ENCODE results near the gene PRAMEF5. TPM values are rescaled to one million over a fixed set of nuclear protein-coding genes. Genes with fewer than 3 reads are reported as not detected.
"Not testable (repeated sequence)": the region's sequence is repeated elsewhere in the genome, so short reads cannot be mapped to it uniquely, and the experiment has no call there.

PRAMEF5 gene
- total and polyA plus RNA-seq, 8 donors = not detected

- H3K9me3 ChIP-seq; H3K36me3 ChIP-seq; H3K27ac ChIP-seq; H3K27me3 ChIP-seq; H3K4me3 ChIP-seq; intact Hi-C loops (cut with DNase I); ATAC-seq; DNase-seq; H3K4me1 ChIP-seq: not testable (repeated sequence)
Observed at GRCh38 chr1:13265124-13265523, 11.1 kb downstream of the PRAMEF5 start.

DNA sequence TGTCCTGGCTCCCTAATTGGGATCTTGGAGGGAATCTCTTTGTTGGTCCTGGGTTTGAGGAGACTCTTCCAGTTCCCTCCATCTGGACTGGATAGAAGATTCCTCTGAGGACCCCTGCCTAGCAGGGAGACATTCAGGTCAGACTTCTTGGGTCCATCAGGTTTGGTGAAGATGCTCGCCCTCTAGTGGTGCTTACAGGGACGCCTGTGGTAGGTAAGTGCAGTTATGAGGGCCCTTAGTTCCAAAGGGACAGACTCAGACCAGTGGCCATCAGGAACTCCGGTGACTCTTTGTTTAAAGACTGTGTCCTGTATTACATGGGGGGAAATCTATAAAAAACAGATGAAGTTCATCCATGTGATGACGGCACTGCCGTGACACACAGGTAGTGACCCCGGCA is 23.0 kb downstream of the PRAMEF5 start:
- H3K27ac ChIP-seq; H3K4me3 ChIP-seq; DNase-seq; intact Hi-C loops (cut with DNase I); H3K9me3 ChIP-seq; H3K4me1 ChIP-seq; H3K36me3 ChIP-seq; ATAC-seq; H3K27me3 ChIP-seq: not testable (repeated sequence)

DNA sequence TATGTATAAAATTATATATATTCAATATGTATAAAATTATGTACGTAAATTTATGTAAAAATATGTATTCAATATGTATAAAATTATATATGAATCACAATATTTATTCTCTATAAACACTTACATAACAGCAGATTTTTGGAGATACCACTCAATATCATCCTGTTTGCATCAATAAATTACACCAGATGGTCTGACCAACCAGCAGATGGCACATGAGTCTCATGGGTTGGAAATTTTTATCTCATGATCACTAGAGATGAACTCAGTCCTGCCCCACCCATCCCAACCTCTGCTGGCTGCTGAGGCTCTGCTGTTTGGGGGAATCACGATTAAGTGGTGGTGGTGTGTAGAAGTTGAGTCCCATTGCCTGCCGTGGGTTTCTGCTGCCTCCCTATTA is 25.6 kb downstream of the PRAMEF5 start:
- H3K4me3 ChIP-seq; intact Hi-C loops (cut with DNase I); H3K4me1 ChIP-seq; H3K27ac ChIP-seq; H3K36me3 ChIP-seq; DNase-seq; H3K9me3 ChIP-seq; ATAC-seq; H3K27me3 ChIP-seq: not testable (repeated sequence)

DNA sequence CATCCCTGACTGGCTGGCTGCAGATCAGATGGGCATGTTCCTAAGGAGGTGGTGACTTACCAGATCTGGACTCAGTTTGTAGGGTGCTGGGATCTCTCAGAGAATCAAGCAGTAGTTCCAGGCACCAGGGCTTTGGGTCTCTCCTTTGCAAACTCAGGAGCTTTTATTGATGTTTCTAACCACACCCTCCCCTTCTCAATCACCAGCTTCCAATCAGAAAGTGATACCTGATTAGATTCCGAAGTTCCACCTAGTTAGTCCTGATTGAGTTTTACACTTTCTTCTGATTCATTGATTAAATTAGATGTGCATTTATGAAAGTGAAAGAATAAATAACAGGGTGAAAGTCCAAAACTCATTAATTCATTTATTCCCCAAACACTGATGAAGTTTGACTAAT is 31.0 kb downstream of the PRAMEF5 start, which contains the start of gene PRAMEF8:
Gene PRAMEF8, minus strand, starts transcription at position 101 of the 400 bp plus-strand sequence. CDS start 1,046 bp downstream, outside the sequence.
- H3K36me3 ChIP-seq; H3K4me3 ChIP-seq; intact Hi-C loops (cut with DNase I); H3K27ac ChIP-seq; H3K27me3 ChIP-seq; DNase-seq; H3K4me1 ChIP-seq; H3K9me3 ChIP-seq; ATAC-seq: not testable (repeated sequence)

- H3K4me3 ChIP-seq; H3K4me1 ChIP-seq; H3K27ac ChIP-seq; DNase-seq; H3K36me3 ChIP-seq; H3K27me3 ChIP-seq; ATAC-seq; H3K9me3 ChIP-seq; intact Hi-C loops (cut with DNase I): not testable (repeated sequence)
Observed at GRCh38 chr1:13289030-13289429, 35.0 kb downstream of the PRAMEF5 start.

DNA sequence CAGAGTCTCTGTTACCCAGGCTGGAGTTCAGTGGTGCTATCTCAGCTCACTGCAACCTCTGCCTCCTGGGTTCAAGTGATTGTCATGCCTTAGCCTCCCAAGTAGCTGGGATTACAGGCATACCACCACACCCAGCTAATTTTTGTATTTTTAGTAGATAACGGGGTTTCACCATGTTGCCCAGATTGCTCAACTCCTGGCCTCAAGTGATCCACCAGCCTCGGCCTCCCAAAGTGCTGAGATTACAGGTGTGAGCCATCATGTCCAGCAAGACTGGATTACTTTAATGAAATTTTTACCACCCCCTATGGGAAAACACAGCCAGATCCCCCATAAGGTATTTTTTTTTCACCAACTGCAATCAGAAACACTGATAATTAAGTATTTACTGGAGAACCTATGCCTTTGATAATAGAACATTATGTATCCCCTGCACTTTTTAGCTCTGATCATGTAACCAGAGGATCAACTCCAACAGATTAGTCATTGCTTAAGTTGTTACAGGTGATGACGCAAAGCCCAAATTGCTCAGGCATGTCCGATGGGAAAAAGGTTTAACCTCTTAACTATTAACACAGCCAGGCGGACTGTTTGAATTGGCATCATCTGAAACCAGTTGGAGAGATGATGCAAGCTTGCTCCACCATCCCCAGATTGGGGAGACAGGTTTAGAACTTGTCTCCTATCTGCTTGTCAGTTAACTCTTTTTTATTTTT is 43.4 kb downstream of the PRAMEF5 start:
- ATAC-seq; H3K36me3 ChIP-seq; DNase-seq; intact Hi-C loops (cut with DNase I); H3K4me1 ChIP-seq; H3K27ac ChIP-seq; H3K4me3 ChIP-seq; H3K27me3 ChIP-seq; H3K9me3 ChIP-seq: not testable (repeated sequence)

GRCh38 chr1:13298699-13299098 is 44.7 kb downstream of the PRAMEF5 start:
- intact Hi-C loops (cut with DNase I); H3K4me3 ChIP-seq; DNase-seq; H3K4me1 ChIP-seq; H3K36me3 ChIP-seq; H3K27me3 ChIP-seq; H3K27ac ChIP-seq; ATAC-seq; H3K9me3 ChIP-seq: not testable (repeated sequence)

GRCh38 chr1:13302197-13302596 is 48.2 kb downstream of the PRAMEF5 start:
- H3K36me3 ChIP-seq; DNase-seq; ATAC-seq; H3K4me3 ChIP-seq; intact Hi-C loops (cut with DNase I); H3K27ac ChIP-seq; H3K9me3 ChIP-seq; H3K27me3 ChIP-seq; H3K4me1 ChIP-seq: not testable (repeated sequence)

GRCh38 chr1:13303239-13303638 is 49.2 kb downstream of the PRAMEF5 start, which contains the start of gene PRAMEF33:
Gene PRAMEF33 (plus strand): TSS chr1:13303539. CDS start chr1:13305955, 2,416 bp downstream.
- H3K27me3 ChIP-seq; H3K27ac ChIP-seq; H3K9me3 ChIP-seq; DNase-seq; H3K36me3 ChIP-seq; H3K4me3 ChIP-seq; H3K4me1 ChIP-seq; intact Hi-C loops (cut with DNase I); ATAC-seq: not testable (repeated sequence)

Other genes starting within 250 kb of the PRAMEF5 start
- gene PRAMEF27, start 197.6 kb upstream of the PRAMEF5 start, total RNA-seq = not detected
- gene PRAMEF27, start 197.6 kb upstream of the PRAMEF5 start, polyA plus RNA-seq (ENCODE audit: insufficient read length in 6 of 6) = not detected
- gene HNRNPCL3, start 193.4 kb upstream of the PRAMEF5 start, total RNA-seq = not detected
- under 1 TPM in 1 of 6 donors, not detected in 5; 0.28 TPM for gene HNRNPCL3, start 193.4 kb upstream of the PRAMEF5 start, polyA plus RNA-seq (ENCODE audit: insufficient read length in 6 of 6)
- gene PRAMEF25, start 183.4 kb upstream of the PRAMEF5 start, total RNA-seq = not detected
- gene PRAMEF25, start 183.4 kb upstream of the PRAMEF5 start, polyA plus RNA-seq (ENCODE audit: insufficient read length in 6 of 6) = not detected
- not detected for gene HNRNPCL2, start 137.3 kb upstream of the PRAMEF5 start, total RNA-seq
- gene HNRNPCL2, start 137.3 kb upstream of the PRAMEF5 start, polyA plus RNA-seq (ENCODE audit: insufficient read length in 6 of 6) = under 1 TPM in 4 of 6 donors, not detected in 2; 0.13 to 0.49 (median 0.30) TPM
- gene PRAMEF26, start 98.2 kb upstream of the PRAMEF5 start, total RNA-seq = not detected
- gene PRAMEF26, start 98.2 kb upstream of the PRAMEF5 start, polyA plus RNA-seq (ENCODE audit: insufficient read length in 6 of 6) = not detected
- not detected for gene HNRNPCL4, start 88.6 kb upstream of the PRAMEF5 start, total RNA-seq
- under 1 TPM in 4 of 6 donors, not detected in 2; 0.31 to 0.59 (median 0.38) TPM for gene HNRNPCL4, start 88.6 kb upstream of the PRAMEF5 start, polyA plus RNA-seq (ENCODE audit: insufficient read length in 6 of 6)
- not detected for gene PRAMEF9, start 82.3 kb upstream of the PRAMEF5 start, total RNA-seq
- gene PRAMEF9, start 82.3 kb upstream of the PRAMEF5 start, polyA plus RNA-seq (ENCODE audit: insufficient read length in 6 of 6) = not detected
- gene PRAMEF13, start 52.8 kb upstream of the PRAMEF5 start, total RNA-seq = not detected
- not detected for gene PRAMEF13, start 52.8 kb upstream of the PRAMEF5 start, polyA plus RNA-seq (ENCODE audit: insufficient read length in 6 of 6)
- gene PRAMEF18, start 28.0 kb upstream of the PRAMEF5 start, total RNA-seq = not detected
- gene PRAMEF18, start 28.0 kb upstream of the PRAMEF5 start, polyA plus RNA-seq (ENCODE audit: insufficient read length in 6 of 6) = not detected
- not detected for gene PRAMEF8, start 30.9 kb downstream of the PRAMEF5 start, total RNA-seq
- gene PRAMEF8, start 30.9 kb downstream of the PRAMEF5 start, polyA plus RNA-seq (ENCODE audit: insufficient read length in 6 of 6) = not detected
- gene PRAMEF33, start 49.3 kb downstream of the PRAMEF5 start, total RNA-seq = not detected
- not detected for gene PRAMEF33, start 49.3 kb downstream of the PRAMEF5 start, polyA plus RNA-seq (ENCODE audit: insufficient read length in 6 of 6)
- not detected for gene PRAMEF15, start 61.4 kb downstream of the PRAMEF5 start, total RNA-seq
- not detected for gene PRAMEF15, start 61.4 kb downstream of the PRAMEF5 start, polyA plus RNA-seq (ENCODE audit: insufficient read length in 6 of 6)
- gene PRAMEF14, start 92.9 kb downstream of the PRAMEF5 start, total RNA-seq = not detected
- gene PRAMEF14, start 92.9 kb downstream of the PRAMEF5 start, polyA plus RNA-seq (ENCODE audit: insufficient read length in 6 of 6) = not detected
- gene PRAMEF19, start 117.7 kb downstream of the PRAMEF5 start, total RNA-seq = not detected
- not detected for gene PRAMEF19, start 117.7 kb downstream of the PRAMEF5 start, polyA plus RNA-seq (ENCODE audit: insufficient read length in 6 of 6)
- not detected for gene PRAMEF17, start 135.4 kb downstream of the PRAMEF5 start, total RNA-seq
- gene PRAMEF17, start 135.4 kb downstream of the PRAMEF5 start, polyA plus RNA-seq (ENCODE audit: insufficient read length in 6 of 6) = not detected
- not detected for gene PRAMEF20, start 156.3 kb downstream of the PRAMEF5 start, total RNA-seq
- gene PRAMEF20, start 156.3 kb downstream of the PRAMEF5 start, polyA plus RNA-seq (ENCODE audit: insufficient read length in 6 of 6) = not detected